ENCODE results near the gene PBXIP1.
"Not testable (repeated sequence)": the region's sequence is repeated elsewhere in the genome, so short reads cannot be mapped to it uniquely, and the experiment has no call there.

Gene PBXIP1

GRCh38 chr1:154993572-154994268 lies 37.8 kb upstream of the PBXIP1 start, which contains the start of gene LENEP:
Gene LENEP, plus strand, starts transcription at chr1:154993586. Its CDS starts 22 bp downstream, at chr1:154993608.
- no peak for DNase-seq

GRCh38 chr1:154992721-154993571 lies 37.0 kb upstream of the PBXIP1 start:
- peak; percentile 61 for DNase-seq

- no peak for DNase-seq
These were observed 34.4 kb upstream of the PBXIP1 start for GRCh38 chr1:154990276-154990675.

- DNase-seq, result no peak
These were observed 33.4 kb upstream of the PBXIP1 start for GRCh38 chr1:154989195-154989860.

- no peak for DNase-seq
These were observed 32.4 kb upstream of the PBXIP1 start for GRCh38 chr1:154988058-154988954.

- DNase-seq, result no peak
These were observed 31.4 kb upstream of the PBXIP1 start for GRCh38 chr1:154987326-154987725.

GRCh38 chr1:154986736-154987135 lies 30.8 kb upstream of the PBXIP1 start:
- not testable (repeated sequence) for DNase-seq

GRCh38 chr1:154983776-154984466 lies 28.0 kb upstream of the PBXIP1 start:
- DNase-seq, result no peak

GRCh38 chr1:154982897-154983648 lies 27.2 kb upstream of the PBXIP1 start, which contains the start of gene FLAD1:
Gene FLAD1, plus strand, starts transcription at chr1:154983344. Its CDS starts 351 bp downstream, at chr1:154983695.
- peak; percentile 96 for DNase-seq

GRCh38 chr1:154982341-154982740 lies 26.4 kb upstream of the PBXIP1 start:
- DNase-seq, result no peak

GRCh38 chr1:154978360-154978759 lies 22.5 kb upstream of the PBXIP1 start:
- DNase-seq, result no peak

GRCh38 chr1:154977762-154978161 lies 21.9 kb upstream of the PBXIP1 start:
- DNase-seq, result not testable (repeated sequence)

- no peak for DNase-seq
These were observed 19.6 kb upstream of the PBXIP1 start for GRCh38 chr1:154975409-154976059.

GRCh38 chr1:154974808-154975408 lies 19.0 kb upstream of the PBXIP1 start:
- no peak for DNase-seq

GRCh38 chr1:154974102-154974807 lies 18.4 kb upstream of the PBXIP1 start, which contains the start of gene CKS1B:
Gene CKS1B, plus strand, starts transcription at chr1:154974681. Its CDS starts 65 bp downstream, at chr1:154974746.
- DNase-seq, result peak; percentile 100

- peak; percentile 91 for DNase-seq
These were observed 17.6 kb upstream of the PBXIP1 start for GRCh38 chr1:154973344-154974101.

- no peak for DNase-seq
These were observed 16.8 kb upstream of the PBXIP1 start for GRCh38 chr1:154972517-154973343.

- no peak for DNase-seq
These were observed 16.3 kb upstream of the PBXIP1 start for GRCh38 chr1:154972213-154972516.
